Measurements from ENCODE around the gene LIMA1.
"Not testable (repeated sequence)": the region's sequence is repeated elsewhere in the genome, so short reads cannot be mapped to it uniquely, and the experiment has no call there.

The LIMA1 gene

GRCh38 chr12:50224026-50224692 is 59.2 kb downstream of the LIMA1 start:
- Mint-ChIP-seq H3K27ac (no peak overlapping the region), H3K4me3 (peak overlapping the region; percentile 56)
- no peak for DNase-seq

GRCh38 chr12:50222275-50222783 is 61.0 kb downstream of the LIMA1 start:
- peaks cover 24% of the 10 kb centered on the region for H3K36me3 Mint-ChIP-seq (ENCODE audit: low read depth)
- H3K27me3 Mint-ChIP-seq: no peaks in the 10 kb centered on the region
- H3K27ac Mint-ChIP-seq: no peak overlapping the region
- peaks cover 36% of the 10 kb centered on the region for H3K4me1 Mint-ChIP-seq (ENCODE audit: low read depth)
- H3K9me3 Mint-ChIP-seq: no peaks in the 10 kb centered on the region
- H3K4me3 Mint-ChIP-seq: no peak overlapping the region
- peak; percentile 48 for DNase-seq

More at GRCh38 chr12:50224026-50224692, 59.2 kb downstream of the LIMA1 start:
- H3K27me3 Mint-ChIP-seq: no peaks in the 10 kb centered on the region
- peaks cover 23% of the 10 kb centered on the region for H3K4me1 Mint-ChIP-seq (ENCODE audit: low read depth)
- H3K36me3 Mint-ChIP-seq (ENCODE audit: low read depth): peaks cover 9% of the 10 kb centered on the region
- no peaks in the 10 kb centered on the region for H3K9me3 Mint-ChIP-seq

- H3K36me3 Mint-ChIP-seq (ENCODE audit: low read depth): peaks cover 29% of the 10 kb centered on the region
- H3K9me3 Mint-ChIP-seq: no peaks in the 10 kb centered on the region
- no peaks in the 10 kb centered on the region for H3K27me3 Mint-ChIP-seq
- no peak for DNase-seq
- H3K4me3 Mint-ChIP-seq: no peak overlapping the region
- peaks cover 40% of the 10 kb centered on the region for H3K4me1 Mint-ChIP-seq (ENCODE audit: low read depth)
- H3K27ac Mint-ChIP-seq: no peak overlapping the region
Measured at GRCh38 chr12:50221228-50222008, 61.9 kb downstream of the LIMA1 start.

- peaks cover 43% of the 10 kb centered on the region for H3K4me1 Mint-ChIP-seq (ENCODE audit: low read depth)
- H3K27ac Mint-ChIP-seq: no peak overlapping the region
- H3K36me3 Mint-ChIP-seq (ENCODE audit: low read depth): peaks cover 34% of the 10 kb centered on the region
- no peak for DNase-seq
- H3K27me3 Mint-ChIP-seq: no peaks in the 10 kb centered on the region
- H3K9me3 Mint-ChIP-seq: no peaks in the 10 kb centered on the region
- H3K4me3 Mint-ChIP-seq: no peak overlapping the region
Measured at GRCh38 chr12:50220363-50220995, 62.8 kb downstream of the LIMA1 start.

GRCh38 chr12:50219544-50219943 is 63.8 kb downstream of the LIMA1 start:
- peaks cover 41% of the 10 kb centered on the region for H3K36me3 Mint-ChIP-seq (ENCODE audit: low read depth)
- H3K27me3 Mint-ChIP-seq: no peaks in the 10 kb centered on the region
- no peak overlapping the region for H3K4me3 Mint-ChIP-seq
- no peaks in the 10 kb centered on the region for H3K9me3 Mint-ChIP-seq
- H3K4me1 Mint-ChIP-seq (ENCODE audit: low read depth): peaks cover 46% of the 10 kb centered on the region
- DNase-seq: no peak
- H3K27ac Mint-ChIP-seq: no peak overlapping the region

GRCh38 chr12:50219001-50219400 is 64.3 kb downstream of the LIMA1 start:
- peaks cover 45% of the 10 kb centered on the region for H3K36me3 Mint-ChIP-seq (ENCODE audit: low read depth)
- not testable (repeated sequence) for H3K27me3 Mint-ChIP-seq, DNase-seq, H3K9me3 Mint-ChIP-seq, H3K4me3 Mint-ChIP-seq
- H3K4me1 Mint-ChIP-seq (ENCODE audit: low read depth): peaks cover 46% of the 10 kb centered on the region
- H3K27ac Mint-ChIP-seq: peak overlapping the region; percentile 69

GRCh38 chr12:50218386-50218785 is 64.9 kb downstream of the LIMA1 start:
- Mint-ChIP-seq H3K27me3 (no peaks in the 10 kb centered on the region), H3K27ac (peak overlapping the region; percentile 69), H3K9me3 (no peaks in the 10 kb centered on the region), H3K4me1 (ENCODE audit: low read depth) (peaks cover 50% of the 10 kb centered on the region), H3K36me3 (ENCODE audit: low read depth) (peaks cover 50% of the 10 kb centered on the region), H3K4me3 (peak overlapping the region; percentile 23)
- no peak for DNase-seq

GRCh38 chr12:50217202-50217601 is 66.1 kb downstream of the LIMA1 start:
- Mint-ChIP-seq H3K27me3 (no peaks in the 10 kb centered on the region), H3K4me1 (ENCODE audit: low read depth) (peaks cover 60% of the 10 kb centered on the region), H3K4me3 (peak overlapping the region; percentile 54), H3K27ac (peak overlapping the region; percentile 84), H3K36me3 (ENCODE audit: low read depth) (peaks cover 58% of the 10 kb centered on the region), H3K9me3 (no peaks in the 10 kb centered on the region)
- no peak for DNase-seq

GRCh38 chr12:50215033-50215432 is 68.3 kb downstream of the LIMA1 start:
- peak overlapping the region; percentile 73 for H3K27ac Mint-ChIP-seq

GRCh38 chr12:50214018-50214417 is 69.3 kb downstream of the LIMA1 start:
- Mint-ChIP-seq H3K4me1 (ENCODE audit: low read depth) (peaks cover 63% of the 10 kb centered on the region), H3K27ac (peak overlapping the region; percentile 84), H3K27me3 (no peaks in the 10 kb centered on the region), H3K9me3 (no peaks in the 10 kb centered on the region), H3K4me3 (no peak overlapping the region), H3K36me3 (ENCODE audit: low read depth) (peaks cover 65% of the 10 kb centered on the region)
- no peak for DNase-seq

More at GRCh38 chr12:50215033-50215432, 68.3 kb downstream of the LIMA1 start:
- Mint-ChIP-seq H3K4me1 (ENCODE audit: low read depth) (peaks cover 70% of the 10 kb centered on the region), H3K36me3 (ENCODE audit: low read depth) (peaks cover 66% of the 10 kb centered on the region), H3K4me3 (no peak overlapping the region), H3K9me3 (no peaks in the 10 kb centered on the region), H3K27me3 (no peaks in the 10 kb centered on the region)
- DNase-seq: no peak

- DNase-seq: no peak
- peaks cover 59% of the 10 kb centered on the region for H3K4me1 Mint-ChIP-seq (ENCODE audit: low read depth)
- H3K27ac Mint-ChIP-seq: peak overlapping the region; percentile 84
- H3K9me3 Mint-ChIP-seq: no peaks in the 10 kb centered on the region
- H3K27me3 Mint-ChIP-seq: no peaks in the 10 kb centered on the region
- peaks cover 61% of the 10 kb centered on the region for H3K36me3 Mint-ChIP-seq (ENCODE audit: low read depth)
- no peak overlapping the region for H3K4me3 Mint-ChIP-seq
Measured at GRCh38 chr12:50213439-50213838, 69.9 kb downstream of the LIMA1 start.

- peaks cover 49% of the 10 kb centered on the region for H3K4me1 Mint-ChIP-seq (ENCODE audit: low read depth)
- H3K9me3 Mint-ChIP-seq: no peaks in the 10 kb centered on the region
- peaks cover 55% of the 10 kb centered on the region for H3K36me3 Mint-ChIP-seq (ENCODE audit: low read depth)
- DNase-seq: no peak
- H3K4me3 Mint-ChIP-seq: peak overlapping the region; percentile 41
- no peaks in the 10 kb centered on the region for H3K27me3 Mint-ChIP-seq
- H3K27ac Mint-ChIP-seq: peak overlapping the region; percentile 95
Measured at GRCh38 chr12:50212071-50212467, 71.3 kb downstream of the LIMA1 start.

GRCh38 chr12:50211392-50212070 is 71.8 kb downstream of the LIMA1 start:
- Mint-ChIP-seq H3K4me1 (ENCODE audit: low read depth) (peaks cover 47% of the 10 kb centered on the region), H3K4me3 (peak overlapping the region; percentile 41), H3K27ac (peak overlapping the region; percentile 95), H3K27me3 (no peaks in the 10 kb centered on the region), H3K36me3 (ENCODE audit: low read depth) (peaks cover 55% of the 10 kb centered on the region), H3K9me3 (no peaks in the 10 kb centered on the region)
- DNase-seq: no peak

- no peak overlapping the region for H3K27ac Mint-ChIP-seq
- no peak overlapping the region for H3K4me3 Mint-ChIP-seq
- H3K9me3 Mint-ChIP-seq: no peaks in the 10 kb centered on the region
- H3K4me1 Mint-ChIP-seq (ENCODE audit: low read depth): peaks cover 18% of the 10 kb centered on the region
- DNase-seq: no peak
- peaks cover 66% of the 10 kb centered on the region for H3K36me3 Mint-ChIP-seq (ENCODE audit: low read depth)
- H3K27me3 Mint-ChIP-seq: no peaks in the 10 kb centered on the region
Measured at GRCh38 chr12:50207424-50207823, 75.9 kb downstream of the LIMA1 start.

Data from activated T-cell treated with anti-CD3 and anti-CD28 coated beads, Interleukin-2, amount 50 U/mL, for 24 hours (primary cell).